Brain microvascular endothelial cell (primary cell): ENCODE results near the gene HOXD3.

Experiments
- DNase-seq: peaks from one replicate; pipeline ENCODE4 v3.0.0-alpha.2; 2020
- H3K27ac ChIP-seq: fragments of 250-450 bp; sonication (Bioruptor Pico); 2 replicates; pipeline ENCODE4 v1.5.1; 2020; ENCODE audit warnings: mild to moderate bottlenecking, moderate library complexity
- H3K27me3 ChIP-seq: fragments of 250-450 bp; sonication (Bioruptor Pico); replicated peaks from 2 replicates; pipeline ENCODE4 v1.5.1; 2020; ENCODE audit warnings: mild to moderate bottlenecking
- H3K36me3 ChIP-seq: fragments of 250-450 bp; sonication (Bioruptor Pico); replicated peaks from 2 replicates; pipeline ENCODE4 v1.5.1; 2020; ENCODE audit warnings: mild to moderate bottlenecking
- H3K4me3 ChIP-seq: 2 replicates; pipeline ENCODE4 v1.5.1; 2011; ENCODE audit warnings: low read depth, mild to moderate bottlenecking, control low read depth, low read length, moderate library complexity
- CTCF ChIP-seq: IDR thresholded peaks from 2 replicates; pipeline ENCODE4 v1.5.1; 2011; ENCODE audit warnings: low read depth, mild to moderate bottlenecking, moderate library complexity, low read length, control low read depth, inconsistent platforms; ENCODE audit errors: missing control alignments
- in situ Hi-C: cut with HindIII; loops from 2 replicates; pipeline ENCODE4 v1.10.0; 2017; ENCODE audit warnings: low sequenced_read_pairs, low pct_ligation_motif_present

Gene HOXD3

GRCh38 chr2:176121190-176122051, 35.7 kb upstream of the HOXD3 start:
- DNase-seq, result no peak
- in situ Hi-C loops, result no loop called here
- H3K27ac ChIP-seq, result no peak overlapping the region
- H3K27me3 ChIP-seq, result peaks cover 98% of the 10 kb centered on the region
- no peaks in the 10 kb centered on the region for H3K36me3 ChIP-seq
- TF ChIP-seq CTCF, result no peak
- no peak overlapping the region for H3K4me3 ChIP-seq

- Histone ChIP-seq H3K4me3 (no peak overlapping the region), H3K27me3 (peaks cover 93% of the 10 kb centered on the region)
- in situ Hi-C loops, result no loop called here
These were observed 34.9 kb upstream of the HOXD3 start for GRCh38 chr2:176122052-176122682.

GRCh38 chr2:176122683-176123410, 34.3 kb upstream of the HOXD3 start, which contains the start of gene HOXD9:
TSS of gene HOXD9 (plus strand) at chr2:176122719. CDS start at chr2:176122769, 50 bp downstream.
- Histone ChIP-seq H3K27ac (no peak within 1 kb of the TSS), H3K4me3 (no peak within 1 kb of the TSS), H3K27me3 (peaks cover 92% of the 10 kb centered on the region), H3K36me3 (no peaks in the 10 kb centered on the region)
- in situ Hi-C loops, result no loop called here
- DNase-seq, result no peak
- no peak for TF ChIP-seq CTCF

More at GRCh38 chr2:176122052-176122682, 34.9 kb upstream of the HOXD3 start:
- DNase-seq, result no peak
- Histone ChIP-seq H3K36me3 (no peaks in the 10 kb centered on the region), H3K27ac (no peak overlapping the region)
- TF ChIP-seq CTCF, result no peak

- no peak for TF ChIP-seq CTCF
- no peak overlapping the region for H3K27ac ChIP-seq
- H3K27me3 ChIP-seq, result peaks cover 92% of the 10 kb centered on the region
- no peak overlapping the region for H3K4me3 ChIP-seq
- no peak for DNase-seq
- in situ Hi-C loops, result no loop called here
- no peaks in the 10 kb centered on the region for H3K36me3 ChIP-seq
These were observed 33.5 kb upstream of the HOXD3 start for GRCh38 chr2:176123411-176124109.

- Histone ChIP-seq H3K36me3 (no peaks in the 10 kb centered on the region), H3K27me3 (peaks cover 94% of the 10 kb centered on the region), H3K4me3 (no peak overlapping the region), H3K27ac (no peak overlapping the region)
- in situ Hi-C loops, result no loop called here
- DNase-seq, result no peak
- no peak for TF ChIP-seq CTCF
These were observed 32.8 kb upstream of the HOXD3 start for GRCh38 chr2:176124110-176124946.
